ENCODE results near the gene UGT1A1. TPM values are rescaled to one million over a fixed set of nuclear protein-coding genes. Genes with fewer than 3 reads are reported as not detected.

Gene UGT1A1
- total and polyA plus RNA-seq, 2 of the 13 experiments (the other 11 are each of a cell fraction or from before 2014, with no cell fraction given) = 0.69 to 0.75 TPM

DNA sequence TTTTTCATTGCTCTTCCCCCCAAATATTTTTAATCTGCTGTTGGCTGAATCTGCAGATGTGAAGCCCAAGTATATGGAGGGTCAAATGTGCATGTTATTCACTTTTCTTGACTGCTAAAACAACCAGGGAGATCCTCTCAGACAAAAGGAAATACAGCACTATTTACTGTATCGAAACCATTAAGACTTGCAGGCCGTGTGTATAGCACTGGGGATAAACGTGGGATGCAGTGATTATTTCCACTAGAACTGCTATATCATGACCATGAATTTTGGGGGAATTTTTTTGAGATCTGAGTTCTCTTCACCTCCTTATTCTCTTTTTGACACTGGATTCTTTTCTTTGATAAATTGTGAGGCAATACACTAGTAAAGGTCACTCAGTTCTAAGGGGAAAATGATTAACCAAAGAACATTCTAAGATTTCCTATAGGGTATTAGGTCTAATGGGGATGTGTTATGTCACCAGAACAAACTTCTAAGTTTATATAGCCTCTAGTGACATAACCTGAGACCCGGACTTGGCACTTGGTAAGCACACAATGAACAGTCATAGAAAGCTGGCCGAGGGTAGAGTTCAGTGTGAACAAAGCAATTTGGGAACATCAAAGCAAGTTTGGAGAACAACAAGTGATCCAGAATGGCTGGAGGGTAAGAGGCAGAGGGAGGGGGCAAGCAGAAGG, 14.9 kb upstream of the UGT1A1 start (continued):
- TF ChIP-seq SMYD3 (CRISPR knock-in tag; IDR thresholded peaks at IDR 0.05) (peak; percentile 86; the same call in 1 of the 2 replicates), ZNF329 (CRISPR knock-in tag; IDR thresholded peaks at IDR 0.05; ENCODE audit: low read depth) (0 out of 2 replicates have a peak, but pooled peaks have one; percentile 37), NFIB (CRISPR knock-in tag; IDR thresholded peaks at IDR 0.05; ENCODE audit: borderline replicate concordance) (no peak), SOX5 (CRISPR knock-in tag; IDR thresholded peaks at IDR 0.05; ENCODE audit: borderline replicate concordance) (peak; percentile 99), MAFF (IDR thresholded peaks at IDR 0.05; ENCODE audit: low read depth, low read length) (0 out of 2 replicates have a peak, but pooled peaks have one; percentile 10), AGO2 (optimal IDR thresholded peaks at IDR 0.05; ENCODE audit: low read depth, low read length) (no peak), ZNF607 (CRISPR knock-in tag; IDR thresholded peaks at IDR 0.05; ENCODE audit: borderline replicate concordance) (peak; percentile 81; the same call in 1 of the 2 replicates), HDAC1 (CRISPR knock-in tag; IDR thresholded peaks at IDR 0.05) (peak; percentile 96), GABPB1 (CRISPR knock-in tag; IDR thresholded peaks at IDR 0.05) (no peak; the same call in 1 of the 2 replicates), SOX13 (IDR thresholded peaks at IDR 0.05) (peak; percentile 99), SOX13 (CRISPR knock-in tag; conservative IDR thresholded peaks at IDR 0.05 in 1 of 2, IDR thresholded peaks at IDR 0.05 in 1 of 2) (peak in 1 of 2 experiments; percentile 98; a peak in 2 of 4 replicates), SIX4 (CRISPR knock-in tag; IDR thresholded peaks at IDR 0.05) (peak; percentile 91), ESRRA (CRISPR knock-in tag; IDR thresholded peaks at IDR 0.05; ENCODE audit: low read depth) (peak; percentile 88), MEF2D (CRISPR knock-in tag; IDR thresholded peaks at IDR 0.05) (peak; percentile 98), ZNF570 (CRISPR knock-in tag; IDR thresholded peaks at IDR 0.05; ENCODE audit: borderline replicate concordance) (no peak), ZSCAN30 (CRISPR knock-in tag; IDR thresholded peaks at IDR 0.05) (peak; percentile 75; the same call in 1 of the 2 replicates), ZNF761 (CRISPR knock-in tag; conservative IDR thresholded peaks at IDR 0.05) (no peak; the same call in 1 of the 2 replicates), ARNT (IDR thresholded peaks at IDR 0.05) (0 out of 2 replicates have a peak, but pooled peaks have one; percentile 2)
- TF ChIP-seq, protein P1, sequence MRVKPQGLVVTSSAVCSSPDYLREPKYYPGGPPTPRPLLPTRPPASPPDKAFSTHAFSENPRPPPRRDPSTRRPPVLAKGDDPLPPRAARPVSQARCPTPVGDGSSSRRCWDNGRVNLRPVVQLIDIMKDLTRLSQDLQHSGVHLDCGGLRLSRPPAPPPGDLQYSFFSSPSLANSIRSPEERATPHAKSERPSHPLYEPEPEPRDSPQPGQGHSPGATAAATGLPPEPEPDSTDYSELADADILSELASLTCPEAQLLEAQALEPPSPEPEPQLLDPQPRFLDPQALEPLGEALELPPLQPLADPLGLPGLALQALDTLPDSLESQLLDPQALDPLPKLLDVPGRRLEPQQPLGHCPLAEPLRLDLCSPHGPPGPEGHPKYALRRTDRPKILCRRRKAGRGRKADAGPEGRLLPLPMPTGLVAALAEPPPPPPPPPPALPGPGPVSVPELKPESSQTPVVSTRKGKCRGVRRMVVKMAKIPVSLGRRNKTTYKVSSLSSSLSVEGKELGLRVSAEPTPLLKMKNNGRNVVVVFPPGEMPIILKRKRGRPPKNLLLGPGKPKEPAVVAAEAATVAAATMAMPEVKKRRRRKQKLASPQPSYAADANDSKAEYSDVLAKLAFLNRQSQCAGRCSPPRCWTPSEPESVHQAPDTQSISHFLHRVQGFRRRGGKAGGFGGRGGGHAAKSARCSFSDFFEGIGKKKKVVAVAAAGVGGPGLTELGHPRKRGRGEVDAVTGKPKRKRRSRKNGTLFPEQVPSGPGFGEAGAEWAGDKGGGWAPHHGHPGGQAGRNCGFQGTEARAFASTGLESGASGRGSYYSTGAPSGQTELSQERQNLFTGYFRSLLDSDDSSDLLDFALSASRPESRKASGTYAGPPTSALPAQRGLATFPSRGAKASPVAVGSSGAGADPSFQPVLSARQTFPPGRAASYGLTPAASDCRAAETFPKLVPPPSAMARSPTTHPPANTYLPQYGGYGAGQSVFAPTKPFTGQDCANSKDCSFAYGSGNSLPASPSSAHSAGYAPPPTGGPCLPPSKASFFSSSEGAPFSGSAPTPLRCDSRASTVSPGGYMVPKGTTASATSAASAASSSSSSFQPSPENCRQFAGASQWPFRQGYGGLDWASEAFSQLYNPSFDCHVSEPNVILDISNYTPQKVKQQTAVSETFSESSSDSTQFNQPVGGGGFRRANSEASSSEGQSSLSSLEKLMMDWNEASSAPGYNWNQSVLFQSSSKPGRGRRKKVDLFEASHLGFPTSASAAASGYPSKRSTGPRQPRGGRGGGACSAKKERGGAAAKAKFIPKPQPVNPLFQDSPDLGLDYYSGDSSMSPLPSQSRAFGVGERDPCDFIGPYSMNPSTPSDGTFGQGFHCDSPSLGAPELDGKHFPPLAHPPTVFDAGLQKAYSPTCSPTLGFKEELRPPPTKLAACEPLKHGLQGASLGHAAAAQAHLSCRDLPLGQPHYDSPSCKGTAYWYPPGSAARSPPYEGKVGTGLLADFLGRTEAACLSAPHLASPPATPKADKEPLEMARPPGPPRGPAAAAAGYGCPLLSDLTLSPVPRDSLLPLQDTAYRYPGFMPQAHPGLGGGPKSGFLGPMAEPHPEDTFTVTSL (CRISPR knock-in tag; IDR thresholded peaks at IDR 0.05; ENCODE audit: borderline replicate concordance) = peak; percentile 99
- TF ChIP-seq, protein P2, sequence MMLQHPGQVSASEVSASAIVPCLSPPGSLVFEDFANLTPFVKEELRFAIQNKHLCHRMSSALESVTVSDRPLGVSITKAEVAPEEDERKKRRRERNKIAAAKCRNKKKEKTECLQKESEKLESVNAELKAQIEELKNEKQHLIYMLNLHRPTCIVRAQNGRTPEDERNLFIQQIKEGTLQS (CRISPR knock-in tag; IDR thresholded peaks at IDR 0.05) = peak; percentile 67
- TF ChIP-seq, protein P3, sequence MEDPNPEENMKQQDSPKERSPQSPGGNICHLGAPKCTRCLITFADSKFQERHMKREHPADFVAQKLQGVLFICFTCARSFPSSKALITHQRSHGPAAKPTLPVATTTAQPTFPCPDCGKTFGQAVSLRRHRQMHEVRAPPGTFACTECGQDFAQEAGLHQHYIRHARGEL (CRISPR knock-in tag; IDR thresholded peaks at IDR 0.05) = no peak
- TF ChIP-seq, protein P4, sequence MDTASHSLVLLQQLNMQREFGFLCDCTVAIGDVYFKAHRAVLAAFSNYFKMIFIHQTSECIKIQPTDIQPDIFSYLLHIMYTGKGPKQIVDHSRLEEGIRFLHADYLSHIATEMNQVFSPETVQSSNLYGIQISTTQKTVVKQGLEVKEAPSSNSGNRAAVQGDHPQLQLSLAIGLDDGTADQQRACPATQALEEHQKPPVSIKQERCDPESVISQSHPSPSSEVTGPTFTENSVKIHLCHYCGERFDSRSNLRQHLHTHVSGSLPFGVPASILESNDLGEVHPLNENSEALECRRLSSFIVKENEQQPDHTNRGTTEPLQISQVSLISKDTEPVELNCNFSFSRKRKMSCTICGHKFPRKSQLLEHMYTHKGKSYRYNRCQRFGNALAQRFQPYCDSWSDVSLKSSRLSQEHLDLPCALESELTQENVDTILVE (CRISPR knock-in tag; IDR thresholded peaks at IDR 0.05) = peak; percentile 82
- TF ChIP-seq, protein P5, sequence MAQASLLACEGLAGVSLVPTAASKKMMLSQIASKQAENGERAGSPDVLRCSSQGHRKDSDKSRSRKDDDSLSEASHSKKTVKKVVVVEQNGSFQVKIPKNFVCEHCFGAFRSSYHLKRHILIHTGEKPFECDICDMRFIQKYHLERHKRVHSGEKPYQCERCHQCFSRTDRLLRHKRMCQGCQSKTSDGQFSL (CRISPR knock-in tag; IDR thresholded peaks at IDR 0.05) = no peak
